Astrocyte (in vitro differentiated cells and primary cell): ENCODE measurements around the gene PLA1A.

ENCODE experiments used
- EZH2 ChIP-seq: IDR thresholded peaks from 2 replicates; pipeline ENCODE4 v1.6.1; 2012; ENCODE audit warnings: mild to moderate bottlenecking, low read length, inconsistent platforms; ENCODE audit not compliant: insufficient read depth
- TF ChIP-seq, protein P1 (sequence below): IDR thresholded peaks from 2 replicates; pipeline ENCODE4 v1.5.1; 2011; ENCODE audit warnings: low read depth, mild to moderate bottlenecking, inconsistent platforms, low read length, moderate library complexity; ENCODE audit not compliant: insufficient read depth

GRCh38 chr3:119590706-119591105 lies 7.0 kb upstream of the PLA1A start:
- TF ChIP-seq, protein P1, sequence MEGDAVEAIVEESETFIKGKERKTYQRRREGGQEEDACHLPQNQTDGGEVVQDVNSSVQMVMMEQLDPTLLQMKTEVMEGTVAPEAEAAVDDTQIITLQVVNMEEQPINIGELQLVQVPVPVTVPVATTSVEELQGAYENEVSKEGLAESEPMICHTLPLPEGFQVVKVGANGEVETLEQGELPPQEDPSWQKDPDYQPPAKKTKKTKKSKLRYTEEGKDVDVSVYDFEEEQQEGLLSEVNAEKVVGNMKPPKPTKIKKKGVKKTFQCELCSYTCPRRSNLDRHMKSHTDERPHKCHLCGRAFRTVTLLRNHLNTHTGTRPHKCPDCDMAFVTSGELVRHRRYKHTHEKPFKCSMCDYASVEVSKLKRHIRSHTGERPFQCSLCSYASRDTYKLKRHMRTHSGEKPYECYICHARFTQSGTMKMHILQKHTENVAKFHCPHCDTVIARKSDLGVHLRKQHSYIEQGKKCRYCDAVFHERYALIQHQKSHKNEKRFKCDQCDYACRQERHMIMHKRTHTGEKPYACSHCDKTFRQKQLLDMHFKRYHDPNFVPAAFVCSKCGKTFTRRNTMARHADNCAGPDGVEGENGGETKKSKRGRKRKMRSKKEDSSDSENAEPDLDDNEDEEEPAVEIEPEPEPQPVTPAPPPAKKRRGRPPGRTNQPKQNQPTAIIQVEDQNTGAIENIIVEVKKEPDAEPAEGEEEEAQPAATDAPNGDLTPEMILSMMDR, result no peak
- no peak for TF ChIP-seq EZH2
